HL-60 (cell line): ENCODE results near the gene GMNC.

Experiments
- DNase-seq, 2 experiments: peaks; one replicate each; pipeline ENCODE4 v3.0.0-alpha.2; 2010 to 2020; ENCODE audit warnings: low read depth in 1 of 2, low spot score in 1 of 2
- H3K27ac ChIP-seq: fragments of 250-450 bp; sonication (Bioruptor Pico); replicated peaks from 2 replicates; pipeline ENCODE4 v1.5.1; 2020; ENCODE audit warnings: mild to moderate bottlenecking, moderate library complexity
- H3K27me3 ChIP-seq: fragments of 250-450 bp; sonication (Bioruptor Pico); 2 replicates; pipeline ENCODE4 v1.5.1; 2021; ENCODE audit warnings: mild to moderate bottlenecking, moderate library complexity; ENCODE audit not compliant: insufficient read depth, poor library complexity, severe bottlenecking
- H3K4me3 ChIP-seq: replicated peaks from 2 replicates; pipeline ENCODE4 v1.5.1; 2011; ENCODE audit warnings: mild to moderate bottlenecking, control low read depth, low read length; ENCODE audit not compliant: insufficient read depth
- CTCF ChIP-seq: IDR thresholded peaks from one replicate; pipeline ENCODE4 v1.5.1; 2011; ENCODE audit warnings: low read length, control low read depth, inconsistent platforms; ENCODE audit not compliant: insufficient read depth
- GABPA ChIP-seq: IDR thresholded peaks from 2 replicates; pipeline ENCODE4 v1.6.1; 2012; ENCODE audit warnings: low read depth
- POLR2AphosphoS5 ChIP-seq: IDR thresholded peaks from 2 replicates; pipeline ENCODE4 v1.6.1; 2012; ENCODE audit warnings: low read depth
- REST ChIP-seq: IDR thresholded peaks from 2 replicates; pipeline ENCODE4 v1.6.1; 2012; ENCODE audit warnings: low read depth; ENCODE audit not compliant: insufficient replicate concordance
- SPI1 ChIP-seq: IDR thresholded peaks from 2 replicates; pipeline ENCODE4 v1.6.1; 2012; ENCODE audit warnings: low read depth, mild to moderate bottlenecking, borderline replicate concordance

The GMNC gene

GRCh38 chr3:190870127-190870526 lies 7.6 kb upstream of the GMNC start:
- no peaks in the 10 kb centered on the region for H3K27me3 ChIP-seq
- H3K27ac ChIP-seq = no peak overlapping the region
- no peak for TF ChIP-seq CTCF
- TF ChIP-seq SPI1 = no peak
- no peak for TF ChIP-seq REST
- TF ChIP-seq GABPA = no peak
- TF ChIP-seq POLR2AphosphoS5 = no peak
- DNase-seq = no peak
- H3K4me3 ChIP-seq = no peak overlapping the region

- Histone ChIP-seq H3K27ac (no peak overlapping the region), H3K4me3 (no peak overlapping the region), H3K27me3 (peaks cover 3% of the 10 kb centered on the region)
- no peak for TF ChIP-seq GABPA
- no peak for TF ChIP-seq REST
- no peak for TF ChIP-seq CTCF
- TF ChIP-seq SPI1 = no peak
- TF ChIP-seq POLR2AphosphoS5 = no peak
- no peak for DNase-seq
These were observed 4.6 kb upstream of the GMNC start for GRCh38 chr3:190867071-190867470.

GRCh38 chr3:190865828-190866227 lies 3.3 kb upstream of the GMNC start:
- Histone ChIP-seq H3K27ac (no peak overlapping the region), H3K4me3 (no peak overlapping the region), H3K27me3 (peaks cover 7% of the 10 kb centered on the region)
- DNase-seq = no peak
- TF ChIP-seq SPI1 (no peak), POLR2AphosphoS5 (no peak), REST (no peak), GABPA (no peak), CTCF (no peak)
